Measurements from ENCODE around the gene KIF11. TPM values are rescaled to one million over a fixed set of nuclear protein-coding genes. Genes with fewer than 3 reads are reported as not detected.
"Not testable (repeated sequence)": the region's sequence is repeated elsewhere in the genome, so short reads cannot be mapped to it uniquely, and the experiment has no call there.

The KIF11 gene
- total RNA-seq (ENCODE audit: insufficient read depth, low replicate concordance), result 4.1 TPM

DNA sequence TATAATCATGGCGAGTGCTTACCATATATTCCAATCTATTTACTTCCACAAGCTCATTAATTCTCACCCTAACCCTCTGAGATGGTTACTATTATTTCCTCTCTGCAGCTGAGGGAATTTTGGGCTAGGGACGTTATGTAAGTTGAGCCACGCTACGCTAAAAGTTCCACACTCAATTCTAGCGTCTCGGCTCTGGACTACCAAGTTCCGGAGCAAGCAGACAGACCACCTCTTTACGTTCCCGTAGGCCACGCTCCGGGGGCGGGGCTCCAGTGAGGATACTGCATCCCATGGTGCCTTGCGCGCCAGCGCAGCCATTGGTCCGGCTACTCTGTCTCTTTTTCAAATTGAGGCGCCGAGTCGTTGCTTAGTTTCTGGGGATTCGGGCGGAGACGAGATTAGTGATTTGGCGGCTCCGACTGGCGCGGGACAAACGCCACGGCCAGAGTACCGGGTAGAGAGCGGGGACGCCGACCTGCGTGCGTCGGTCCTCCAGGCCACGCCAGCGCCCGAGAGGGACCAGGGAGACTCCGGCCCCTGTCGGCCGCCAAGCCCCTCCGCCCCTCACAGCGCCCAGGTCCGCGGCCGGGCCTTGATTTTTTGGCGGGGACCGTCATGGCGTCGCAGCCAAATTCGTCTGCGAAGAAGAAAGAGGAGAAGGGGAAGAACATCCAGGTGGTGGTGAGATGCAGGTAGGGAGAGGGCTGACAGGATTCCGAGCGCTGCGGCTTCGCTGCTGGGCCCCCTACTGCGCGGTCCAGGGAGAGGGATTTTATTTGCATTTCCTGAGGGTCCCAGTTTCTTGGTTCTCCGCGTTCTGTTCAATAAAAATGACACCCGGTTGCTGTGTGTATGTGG is at the start of gene KIF11:
KIF11 (plus strand) TSS at position 370 of the 858 bp plus-strand sequence; CDS start at position 616, 246 bp downstream.
- DNase-seq (ENCODE audit: low spot score), result peak; percentile 99

DNA sequence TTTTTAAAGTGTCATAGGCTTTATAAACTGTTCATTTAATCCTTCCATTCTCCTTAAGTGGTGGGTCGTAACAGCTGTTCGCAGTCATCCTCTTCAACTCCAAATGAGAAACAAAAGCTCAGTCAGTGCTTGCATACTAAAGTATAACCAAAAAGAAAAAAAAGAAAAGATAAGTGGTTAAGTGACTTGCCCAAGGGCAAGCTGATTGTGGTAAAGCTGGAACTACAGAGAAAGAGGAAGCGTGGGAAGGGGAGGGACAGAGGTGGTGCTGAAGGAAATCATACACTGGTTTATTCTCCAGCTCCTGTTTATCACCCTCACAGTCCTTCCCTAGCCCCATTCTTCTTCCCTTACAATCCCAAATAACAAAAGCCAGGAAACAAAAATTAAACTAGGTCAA is 48.6 kb upstream of the KIF11 start:
- DNase-seq (ENCODE audit: low spot score), result no peak

DNA sequence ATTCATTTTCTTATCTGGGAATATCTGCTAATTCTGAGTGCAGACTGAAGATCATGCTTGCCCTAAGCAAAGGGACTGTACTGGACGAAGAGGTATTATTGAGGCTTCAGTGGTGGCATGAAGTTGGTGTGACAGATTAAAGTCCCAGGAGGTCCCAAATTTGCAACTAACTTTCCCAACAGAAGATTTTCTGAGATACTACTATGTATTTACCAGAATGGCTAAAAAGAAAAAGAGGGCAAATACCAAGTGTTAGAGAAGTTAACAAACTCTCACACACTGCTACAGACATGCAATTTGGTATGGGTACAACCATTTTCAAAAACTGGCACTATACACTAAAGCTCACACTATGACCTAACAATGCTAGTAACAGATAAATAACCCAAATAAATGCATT is 47.4 kb upstream of the KIF11 start:
- no peak for DNase-seq (ENCODE audit: low spot score)

DNA sequence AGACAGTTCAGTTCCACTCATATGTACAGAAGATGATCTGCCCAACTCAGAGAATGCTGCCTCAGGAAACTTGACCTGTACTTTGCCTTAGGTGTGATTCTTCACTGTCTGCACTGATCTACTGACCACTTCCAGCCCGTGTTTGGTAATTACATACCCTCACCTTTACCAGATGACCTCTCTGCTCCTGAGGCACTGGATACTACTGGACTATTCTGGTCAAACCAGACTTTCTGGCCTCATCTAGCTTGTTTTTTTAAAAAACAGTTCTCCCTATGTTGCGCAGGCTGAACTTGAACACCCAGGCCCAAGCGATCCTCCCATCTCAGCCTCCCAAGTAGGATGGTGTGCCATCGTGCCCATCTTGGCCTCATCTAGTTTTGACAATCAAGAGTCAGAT is 45.3 kb upstream of the KIF11 start:
- no peak for DNase-seq (ENCODE audit: low spot score)

DNA sequence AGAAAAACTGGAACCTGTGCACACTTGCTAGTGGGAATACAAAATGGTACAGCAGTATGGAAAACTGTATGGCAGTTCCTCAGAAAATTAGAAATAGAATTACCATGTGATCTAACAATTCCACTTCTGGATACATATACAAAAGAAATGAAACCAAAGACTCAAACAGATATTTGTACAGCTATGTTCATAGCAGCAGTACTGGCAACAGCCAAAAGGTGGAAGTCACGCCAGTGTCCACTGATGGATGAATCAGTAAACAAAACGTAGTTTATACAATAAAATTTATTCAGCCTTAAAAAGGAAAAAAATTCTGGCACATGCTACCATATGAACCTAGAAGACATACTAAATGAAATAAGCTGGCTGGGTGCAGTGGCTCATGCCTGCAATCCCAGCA is 42.0 kb upstream of the KIF11 start:
- no peak for DNase-seq (ENCODE audit: low spot score)

DNA sequence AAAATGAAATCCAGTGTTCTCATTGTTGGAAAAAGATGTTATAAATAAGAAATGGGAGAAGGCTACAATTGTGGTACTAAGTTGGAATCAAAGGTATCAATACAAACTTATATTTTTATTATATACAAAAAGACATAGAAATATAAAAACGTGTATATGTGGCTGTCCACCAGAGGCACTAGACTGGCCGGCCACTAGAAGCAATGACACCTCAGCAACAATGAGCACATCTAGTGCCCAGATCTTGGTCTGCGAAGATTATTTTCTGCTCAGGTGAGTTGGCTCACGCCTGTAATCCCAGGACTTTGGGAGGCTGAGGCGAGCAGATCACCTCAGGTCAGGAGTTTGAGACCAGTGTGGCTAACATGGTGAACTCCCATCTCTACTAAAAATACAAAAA is 40.6 kb upstream of the KIF11 start:
- DNase-seq (ENCODE audit: low spot score), result no peak

DNA sequence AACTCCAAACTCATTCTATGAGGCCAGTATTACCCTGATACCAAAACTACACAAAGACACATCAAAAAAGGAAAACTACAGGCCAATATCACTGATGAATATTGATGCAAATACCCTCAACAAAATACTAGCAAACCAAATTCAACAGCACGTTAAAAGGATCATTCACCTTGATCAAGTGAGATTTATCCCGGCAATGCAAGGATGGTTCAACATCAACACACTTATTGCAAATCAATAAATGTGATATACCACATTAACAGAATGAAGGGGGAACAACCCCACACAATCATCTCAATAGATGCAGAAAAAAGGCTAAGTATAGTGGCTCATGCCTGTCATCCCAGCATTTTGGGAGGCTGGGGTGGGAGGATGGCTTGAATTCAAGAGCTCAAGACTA is 39.0 kb upstream of the KIF11 start:
- no peak for DNase-seq (ENCODE audit: low spot score)

DNA sequence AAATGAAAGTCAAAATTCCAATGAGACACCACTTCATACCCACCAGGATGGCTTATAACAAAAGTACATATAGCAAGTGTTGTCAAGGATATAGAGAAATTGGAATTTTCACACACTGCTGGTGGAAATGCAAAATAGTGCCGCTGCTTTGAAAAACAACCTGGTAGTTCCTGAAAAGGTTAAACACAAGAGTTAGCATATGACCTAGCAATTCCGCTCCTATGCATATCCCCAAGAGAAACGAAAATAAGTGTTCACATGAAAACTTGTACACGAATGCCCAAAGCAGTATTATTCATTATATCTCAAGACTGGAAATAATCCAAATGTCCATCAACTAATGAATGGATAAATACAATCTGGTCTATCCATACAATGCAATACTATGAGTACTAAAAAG is 33.9 kb upstream of the KIF11 start:
- DNase-seq (ENCODE audit: low spot score), result no peak

DNA sequence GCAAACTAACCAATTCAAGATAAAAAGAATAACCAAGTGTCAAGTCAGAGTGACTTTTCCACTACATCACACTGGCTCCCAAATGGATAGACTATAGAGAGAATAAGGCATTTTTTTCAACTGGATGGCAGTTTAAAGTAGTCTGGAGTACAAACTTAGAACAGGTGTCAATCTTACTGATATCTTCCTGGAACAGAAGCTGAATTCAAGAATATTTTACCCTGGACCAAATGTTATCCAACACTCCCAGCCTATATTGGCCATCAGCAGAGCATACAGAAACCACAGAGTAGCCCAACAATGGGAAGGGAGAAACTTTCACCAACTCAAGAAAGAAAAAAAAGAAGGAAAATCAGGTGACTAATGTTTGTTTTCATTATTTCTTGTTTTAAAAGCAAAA is 30.5 kb upstream of the KIF11 start:
- no peak for DNase-seq (ENCODE audit: low spot score)

DNA sequence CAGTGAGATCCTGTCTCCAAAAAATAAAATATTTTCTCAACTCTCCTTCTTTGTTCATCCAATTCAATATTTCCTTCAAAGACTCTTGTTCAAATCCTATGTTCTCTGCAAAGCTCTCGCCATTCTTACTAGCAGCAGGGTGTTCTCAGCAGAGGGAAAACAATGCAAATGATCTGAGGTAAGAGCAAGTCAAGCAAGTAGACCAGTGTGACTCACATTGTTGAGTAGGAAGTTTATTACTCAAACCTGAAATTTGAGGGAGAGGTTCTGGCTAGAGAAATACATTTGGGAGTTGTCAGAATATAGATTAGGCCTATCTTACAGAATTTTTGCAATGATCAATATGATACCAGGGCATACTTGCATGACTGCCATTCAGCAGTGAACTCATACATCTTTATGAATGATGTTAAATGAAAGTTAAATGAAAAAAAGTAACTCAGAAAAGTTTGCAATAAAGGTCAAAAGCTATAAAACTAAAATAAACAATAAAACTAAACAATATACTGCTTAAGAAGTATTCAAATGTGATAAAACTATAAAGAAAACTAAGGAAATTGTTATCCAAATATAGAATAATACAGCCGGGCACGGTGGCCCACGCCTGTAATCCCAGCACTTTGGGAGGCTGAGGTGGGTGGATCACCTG is 24.9 kb upstream of the KIF11 start:
- no peak for DNase-seq (ENCODE audit: low spot score)

DNA sequence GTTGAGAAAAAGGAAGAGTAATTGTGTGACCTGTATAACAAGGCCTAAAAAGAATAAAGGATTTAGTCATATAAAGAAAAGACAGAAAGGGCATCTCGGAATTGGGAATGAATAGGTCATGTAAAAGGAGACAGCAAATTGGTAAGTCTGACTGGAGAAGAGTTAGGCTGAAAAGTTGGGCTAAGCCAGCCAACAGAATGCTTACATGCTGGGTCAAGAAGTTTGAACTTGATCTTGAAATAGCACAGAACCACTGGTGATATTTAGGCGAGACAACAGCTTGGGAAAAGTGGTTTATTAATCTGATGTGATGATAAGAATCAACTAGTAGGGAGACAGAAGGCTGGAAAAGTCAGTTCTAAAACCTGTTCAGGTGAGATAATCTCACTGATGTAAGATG is 23.9 kb upstream of the KIF11 start:
- no peak for DNase-seq (ENCODE audit: low spot score)

DNA sequence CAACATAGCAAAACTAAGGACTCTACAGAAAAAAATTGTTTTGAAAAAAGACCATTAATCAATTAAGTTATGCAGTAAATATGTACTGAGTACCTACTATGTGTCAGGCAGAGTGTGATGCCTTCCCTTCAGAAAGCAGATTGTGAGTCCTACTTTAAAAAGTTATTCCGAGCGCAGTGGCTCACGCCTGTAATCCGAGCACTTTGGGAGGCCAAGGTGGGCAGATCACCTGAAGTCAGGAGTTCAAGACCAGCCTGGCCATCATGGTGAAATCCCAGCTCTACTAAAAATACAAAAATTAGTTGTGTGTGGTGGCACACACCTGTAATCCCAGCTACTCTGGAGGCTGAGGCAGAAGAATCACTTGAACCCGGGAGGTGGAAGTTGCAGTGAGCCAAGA is 23.3 kb upstream of the KIF11 start:
- DNase-seq (ENCODE audit: low spot score), result not testable (repeated sequence)

DNA sequence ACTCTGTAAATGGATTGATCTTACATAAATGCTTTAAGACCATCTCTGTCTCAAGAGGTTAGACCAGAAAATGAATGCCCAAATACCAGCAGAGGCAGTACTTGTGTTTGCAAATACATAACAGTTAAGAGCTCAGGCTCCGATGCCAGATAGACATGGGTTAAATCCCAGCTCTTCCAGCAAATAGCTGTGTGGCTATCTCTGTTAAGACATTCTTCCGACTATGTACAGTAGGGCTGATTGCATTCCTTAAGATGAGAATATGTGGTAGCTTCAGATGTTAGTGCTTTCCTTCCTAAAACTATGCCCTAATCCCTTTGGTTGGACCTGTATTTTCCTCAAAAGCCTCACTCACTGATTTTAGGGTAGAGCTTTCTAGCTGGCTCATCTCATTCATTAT is 21.3 kb upstream of the KIF11 start:
- DNase-seq (ENCODE audit: low spot score), result peak; percentile 17

DNA sequence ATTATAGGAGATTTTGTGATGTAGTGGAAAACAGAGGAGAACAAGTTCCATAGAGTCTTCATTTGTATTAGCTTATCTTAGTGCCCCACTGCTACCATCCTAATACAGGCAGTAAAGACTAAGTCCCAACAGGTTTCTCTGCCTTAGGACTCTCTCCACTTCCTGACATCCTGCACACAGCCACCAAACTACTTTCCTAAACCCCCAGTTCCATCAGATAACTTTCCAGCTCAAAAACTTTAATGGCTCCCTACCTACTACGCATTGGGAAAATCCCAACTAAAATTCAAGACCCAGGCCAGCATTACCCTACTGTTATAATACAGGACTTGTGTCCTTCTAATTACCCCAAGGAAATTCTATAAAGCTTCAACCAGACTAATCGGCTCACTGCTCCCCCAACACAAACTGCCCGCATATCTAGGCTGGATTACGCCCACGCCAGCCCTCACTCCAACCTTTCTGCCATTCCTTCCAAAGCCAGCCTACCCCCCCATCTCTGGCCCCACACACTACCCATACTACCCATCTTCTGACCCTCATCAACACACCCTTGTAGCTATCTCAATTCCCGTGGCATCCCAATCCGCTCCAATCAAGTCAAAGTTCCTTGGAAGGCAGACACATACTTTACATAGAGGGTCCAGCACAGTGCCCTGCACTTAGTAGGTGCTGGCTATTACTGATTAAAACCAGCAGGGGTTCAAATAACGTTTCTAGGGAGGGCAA is 20.4 kb upstream of the KIF11 start:
- DNase-seq (ENCODE audit: low spot score), result no peak

DNA sequence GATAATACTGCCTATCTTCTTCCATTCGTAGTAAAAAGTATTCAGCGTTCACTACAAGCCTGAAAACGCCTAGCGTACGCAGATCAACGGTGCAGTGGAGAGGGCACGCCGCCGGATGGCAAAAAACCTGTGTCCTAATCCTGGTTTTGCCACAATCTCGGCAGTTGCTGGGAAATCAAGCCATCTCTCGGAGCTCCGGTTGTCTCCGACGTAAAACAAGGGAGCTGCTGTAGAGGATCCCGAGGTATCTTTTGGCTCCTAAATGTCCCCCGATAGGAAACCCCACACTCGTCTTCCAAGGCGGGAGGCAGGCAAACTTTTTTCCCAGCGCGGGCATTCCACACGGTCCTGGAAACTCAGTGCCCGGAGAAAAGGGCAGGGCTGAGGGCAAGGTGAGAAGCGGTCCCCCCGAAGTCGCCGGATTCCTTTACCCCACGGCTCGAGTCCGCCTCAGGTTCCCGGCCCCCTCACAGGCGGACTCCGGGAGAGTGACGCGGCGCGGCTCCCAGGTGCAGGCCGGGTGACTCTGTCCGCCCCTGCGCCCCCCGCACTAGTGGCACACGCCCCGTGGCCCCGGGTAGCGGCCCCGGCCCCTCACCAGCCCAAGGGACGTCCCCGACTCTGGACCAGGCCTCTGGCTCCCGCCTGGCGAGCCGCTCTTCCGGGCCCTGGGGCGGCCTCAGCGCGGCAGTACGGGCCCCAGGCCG is 19.7 kb upstream of the KIF11 start:
- DNase-seq (ENCODE audit: low spot score), result peak; percentile 27

DNA sequence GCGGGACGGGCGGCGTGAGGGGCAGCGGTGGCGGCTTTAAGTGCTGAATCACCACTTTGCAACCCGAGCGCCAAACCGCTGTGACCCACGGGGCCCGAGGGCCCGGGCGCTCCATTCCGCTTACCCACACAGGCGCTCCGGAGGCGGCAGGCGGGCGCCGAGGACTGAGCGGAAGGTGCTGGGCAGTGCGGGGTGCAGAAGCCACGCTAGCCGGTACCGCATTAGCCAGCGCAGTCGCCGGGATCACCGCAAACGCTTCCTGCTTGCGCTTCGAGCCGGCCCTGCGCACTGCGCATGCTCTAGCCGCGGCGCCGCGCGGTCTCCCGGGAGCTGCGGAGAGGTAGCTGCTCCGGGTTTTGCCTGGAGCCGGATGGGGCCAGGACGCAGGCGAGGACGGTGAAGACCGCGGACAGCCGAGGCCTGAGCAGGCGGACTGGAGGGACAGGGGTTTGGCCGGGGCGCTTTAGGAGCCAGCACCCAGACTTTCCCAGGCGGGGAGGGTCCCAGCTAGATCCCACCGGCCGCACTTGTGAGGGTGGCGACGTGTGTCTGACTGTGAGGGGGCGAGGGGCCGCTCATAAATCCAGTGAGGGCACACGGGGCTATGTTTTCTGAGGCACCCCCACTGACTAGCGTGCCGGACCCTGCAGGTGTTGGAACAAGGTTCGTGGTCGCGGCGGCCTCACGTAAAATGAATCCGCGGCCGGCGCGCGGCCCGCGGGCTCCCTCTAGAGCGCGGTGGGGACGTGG is 19.0 kb upstream of the KIF11 start, which contains the start of gene IDE:
IDE (minus strand) TSS at position 296 of the 750 bp plus-strand sequence; CDS start at position 222, 74 bp downstream.
- peak; percentile 89 for DNase-seq (ENCODE audit: low spot score)

DNA sequence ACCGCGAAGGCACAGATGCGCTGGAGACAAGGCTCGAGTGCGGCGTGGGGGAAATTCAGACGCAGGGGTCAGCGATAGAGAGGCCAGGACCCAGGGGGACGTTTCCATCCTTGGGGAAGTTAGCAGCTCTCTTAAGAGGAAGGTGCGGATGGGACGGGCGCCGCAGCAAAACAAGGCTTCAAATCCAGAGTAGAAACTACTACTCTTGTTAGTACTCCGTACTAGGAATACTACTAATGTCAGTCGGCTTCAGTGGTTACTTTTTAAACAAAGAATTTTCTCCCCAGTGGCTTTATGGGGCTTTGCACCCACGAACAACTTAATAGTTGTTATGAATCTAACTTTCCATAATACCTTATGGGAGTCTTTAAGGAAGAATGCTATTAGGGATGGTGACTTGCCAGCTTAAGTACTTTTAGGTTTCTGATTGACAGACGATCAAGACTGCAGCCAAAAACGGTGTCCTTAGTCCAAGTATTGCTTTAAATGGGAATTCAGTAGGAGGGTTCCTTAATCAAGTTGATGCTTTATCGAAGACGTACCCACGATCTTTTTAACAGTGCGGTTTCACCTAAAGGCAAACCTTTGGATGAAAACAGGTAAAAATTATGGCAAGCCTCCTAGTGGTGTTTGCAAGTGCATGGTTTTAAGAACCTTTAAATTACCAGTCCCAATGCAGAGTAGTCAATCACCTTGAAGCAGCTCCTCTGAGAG is 18.2 kb upstream of the KIF11 start:
- no peak for DNase-seq (ENCODE audit: low spot score)

DNA sequence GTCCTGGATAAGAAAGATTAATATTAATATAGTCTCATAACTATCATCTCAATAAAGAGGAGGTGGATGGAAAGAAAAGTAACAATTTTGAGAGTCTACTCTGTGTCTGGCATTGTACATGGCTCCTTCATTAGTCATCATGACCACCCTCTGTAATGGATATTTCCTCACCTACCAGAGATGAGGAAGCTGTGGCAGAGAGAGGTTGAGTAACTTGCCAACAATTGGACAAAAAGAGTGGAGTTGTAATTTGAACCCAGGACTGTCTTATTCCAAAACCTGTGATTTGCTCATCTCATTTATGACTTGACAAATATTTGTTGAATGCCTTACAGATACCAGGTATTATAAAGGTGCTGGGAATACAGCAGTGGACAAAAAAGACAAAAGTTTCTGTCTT is 17.0 kb upstream of the KIF11 start:
- DNase-seq (ENCODE audit: low spot score), result no peak

DNA sequence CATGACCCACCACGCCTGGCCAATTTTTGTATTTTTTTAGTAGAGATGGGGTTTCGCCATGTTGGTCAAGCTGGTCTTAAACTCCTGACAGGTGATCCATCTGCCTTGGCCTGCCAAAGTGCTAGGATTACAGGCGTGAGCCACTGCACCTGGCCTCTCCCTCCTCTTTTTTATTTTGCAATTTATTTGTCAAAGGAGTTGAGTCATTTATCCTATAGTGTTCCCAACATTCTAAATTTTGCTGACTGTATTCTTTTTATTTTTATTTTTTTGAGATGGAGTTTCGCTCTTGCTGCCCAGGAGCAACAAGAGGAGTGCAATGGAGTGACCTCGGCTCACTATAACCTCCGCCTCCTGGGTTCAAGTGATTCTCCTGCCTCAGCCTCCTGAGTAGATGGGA is 10.6 kb upstream of the KIF11 start:
- DNase-seq (ENCODE audit: low spot score), result not testable (repeated sequence)
